ENCODE measurements around the gene TRUB2.
"Not testable (repeated sequence)": the region's sequence is repeated elsewhere in the genome, so short reads cannot be mapped to it uniquely, and the experiment has no call there.

Gene TRUB2

DNA sequence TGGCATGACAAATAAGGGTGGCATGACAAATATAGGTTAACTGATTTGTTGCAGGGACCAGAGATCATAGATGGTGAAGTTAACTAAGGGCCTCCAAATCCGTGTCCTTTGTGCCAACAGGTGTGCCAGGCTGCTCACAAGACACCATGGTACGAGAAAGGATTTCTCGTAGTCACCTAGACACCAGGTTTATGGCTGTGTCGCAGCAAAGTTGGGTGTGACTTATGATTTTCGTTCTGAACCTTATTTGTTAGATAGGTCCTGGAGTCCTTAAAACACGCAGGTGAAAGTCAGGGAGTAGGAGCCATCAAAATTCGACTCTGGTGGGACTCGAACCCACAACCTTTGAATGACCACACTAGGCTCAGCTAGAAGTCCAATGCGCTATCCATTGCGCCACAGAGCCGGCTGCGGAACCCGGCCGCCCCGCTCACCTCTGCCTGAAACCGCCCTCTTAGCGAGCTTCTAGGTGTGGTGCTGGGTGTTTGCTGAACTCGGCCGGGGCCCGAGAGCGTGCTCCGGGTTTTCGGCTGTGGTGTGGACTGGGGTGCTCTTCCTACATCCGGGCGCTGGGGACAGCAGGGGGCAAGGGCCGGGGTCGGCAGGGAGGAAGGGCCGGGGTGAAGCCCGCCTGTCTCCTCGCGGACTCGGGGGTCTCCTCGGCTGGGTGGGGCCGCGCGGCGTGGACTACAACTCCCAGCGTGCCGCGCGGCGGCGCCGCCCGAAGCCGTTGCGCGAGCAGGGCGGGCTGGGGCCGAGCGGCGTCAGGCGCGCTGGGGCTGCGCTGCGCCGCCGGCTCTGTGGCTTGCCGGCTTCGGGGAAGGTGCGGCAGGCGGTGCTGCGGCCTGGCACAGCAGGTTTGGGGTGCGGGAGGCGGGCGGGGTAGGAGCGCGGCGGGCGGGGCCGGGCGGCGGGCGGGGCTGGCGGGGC, 17.8 kb upstream of the TRUB2 start, which contains the start of gene SLC27A4:
Gene SLC27A4 (plus strand): TSS at position 767 of the 930 bp plus-strand sequence. CDS start 2,606 bp downstream, outside the sequence.
- DNase-seq = peak; percentile 49

DNA sequence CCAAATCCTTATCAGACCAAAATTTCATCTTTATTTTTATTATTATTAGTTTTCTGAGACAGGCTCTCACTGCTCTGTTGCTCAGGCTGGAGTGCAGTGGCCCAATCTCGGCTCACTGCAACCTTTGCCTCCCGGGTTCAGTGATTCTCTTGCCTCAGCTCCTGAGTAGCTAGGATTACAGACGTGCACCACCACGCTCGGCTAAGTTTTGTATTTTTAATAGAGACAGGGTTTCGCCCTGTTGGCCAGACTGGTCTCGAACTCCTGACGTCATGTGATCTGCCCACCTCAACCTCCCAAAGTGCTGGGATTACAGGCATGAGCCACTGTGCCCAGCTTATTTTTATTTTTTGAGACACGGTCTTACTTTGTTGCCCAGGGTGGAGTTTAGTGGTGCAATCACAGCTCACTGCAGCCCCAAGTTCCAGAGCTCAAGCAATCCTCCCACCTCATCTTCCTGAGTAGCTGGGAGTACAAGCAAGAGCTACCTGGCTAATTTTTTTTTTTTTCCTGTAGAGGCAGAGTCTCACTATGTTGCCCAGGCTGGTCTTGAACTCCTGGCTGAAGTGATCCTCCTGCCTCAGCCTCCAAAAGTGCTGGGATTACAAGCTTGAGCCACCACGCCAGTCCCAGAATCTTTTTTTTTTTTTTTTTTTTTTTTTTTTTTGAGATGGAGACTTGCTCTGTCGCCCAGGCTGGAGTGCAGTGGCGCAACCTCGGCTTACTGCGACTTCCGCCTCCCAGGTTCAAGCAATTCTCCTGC, 16.8 kb upstream of the TRUB2 start:
- not testable (repeated sequence) for DNase-seq

DNA sequence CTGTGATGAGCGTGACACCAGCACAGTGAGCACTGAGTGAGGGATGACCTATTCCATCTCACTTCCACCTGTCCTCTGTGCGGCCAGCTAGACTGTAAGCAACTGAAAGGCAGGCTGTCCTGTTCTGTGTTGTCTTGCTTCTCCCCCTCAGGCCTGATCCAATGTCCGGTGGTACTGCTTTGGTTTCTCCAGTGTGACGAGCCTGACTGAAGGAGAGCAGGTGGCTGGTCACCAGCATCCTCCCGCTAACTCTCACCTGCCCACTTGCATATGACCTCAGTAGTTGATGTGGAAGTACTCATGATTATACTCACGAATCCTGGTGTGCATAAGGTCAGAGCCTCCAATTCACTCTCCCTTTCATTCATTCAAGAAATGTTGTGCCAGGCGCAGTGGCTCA, 15.7 kb upstream of the TRUB2 start:
- no peak for DNase-seq

DNA sequence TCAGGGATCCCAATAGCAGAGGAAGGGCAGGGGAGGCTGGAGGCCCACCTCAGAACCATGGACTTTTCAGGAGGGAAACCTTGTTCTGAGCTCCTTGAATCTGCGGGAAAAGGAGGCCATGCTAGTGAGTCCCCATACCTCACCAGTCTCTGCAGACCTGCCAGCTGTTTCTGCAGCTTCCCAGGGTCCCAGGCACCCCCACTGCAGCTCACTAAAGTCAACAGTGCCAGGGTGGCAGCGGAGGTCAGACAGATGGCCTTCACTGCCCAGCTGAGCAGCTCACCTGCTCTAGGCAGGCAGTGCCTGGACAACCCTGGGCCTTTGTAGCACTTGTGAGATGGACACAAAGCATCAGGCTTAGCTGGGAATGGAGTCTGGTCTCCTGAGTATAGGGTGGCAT, 13.7 kb upstream of the TRUB2 start:
- DNase-seq = no peak

DNA sequence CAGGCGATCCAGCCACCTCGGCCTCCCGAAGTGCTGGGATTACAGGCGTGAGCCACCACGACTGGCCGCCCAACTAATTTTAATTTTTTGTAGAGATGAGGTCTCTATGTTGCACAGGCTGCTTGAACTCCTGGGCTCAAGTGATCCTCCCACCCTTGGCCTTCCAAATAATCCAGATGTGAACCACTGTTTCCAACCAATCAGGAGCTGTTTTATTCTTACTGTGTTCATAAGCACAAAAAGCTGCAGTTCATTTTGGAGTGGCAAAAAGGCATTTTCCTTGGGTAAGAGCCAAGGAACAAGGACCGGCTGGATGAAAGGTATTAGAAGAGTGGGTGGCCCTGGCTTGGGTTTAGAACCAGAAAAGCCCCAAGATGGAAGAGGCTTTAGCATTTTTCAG, 12.9 kb upstream of the TRUB2 start:
- DNase-seq = no peak

DNA sequence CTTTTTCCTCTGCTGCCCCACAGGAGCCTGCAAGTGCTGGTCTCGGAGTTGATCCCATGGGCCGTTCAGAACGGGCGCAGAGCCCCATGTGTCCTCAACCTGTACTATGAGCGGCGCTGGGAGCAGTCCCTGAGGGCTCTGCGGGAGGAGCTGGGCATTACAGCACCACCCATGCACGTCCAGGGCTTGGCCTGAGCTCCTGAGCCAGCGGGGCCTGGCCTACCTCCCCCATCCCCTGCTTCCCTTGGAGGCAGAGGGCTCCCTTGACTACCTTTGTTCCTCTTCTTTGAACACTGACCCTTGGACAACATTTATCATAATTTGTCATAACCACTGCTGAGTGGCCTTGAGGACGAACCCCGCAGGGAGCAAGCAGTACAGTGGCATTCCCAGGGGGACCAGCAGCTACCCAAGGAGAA, 11.2 kb upstream of the TRUB2 start:
- DNase-seq = no peak

DNA sequence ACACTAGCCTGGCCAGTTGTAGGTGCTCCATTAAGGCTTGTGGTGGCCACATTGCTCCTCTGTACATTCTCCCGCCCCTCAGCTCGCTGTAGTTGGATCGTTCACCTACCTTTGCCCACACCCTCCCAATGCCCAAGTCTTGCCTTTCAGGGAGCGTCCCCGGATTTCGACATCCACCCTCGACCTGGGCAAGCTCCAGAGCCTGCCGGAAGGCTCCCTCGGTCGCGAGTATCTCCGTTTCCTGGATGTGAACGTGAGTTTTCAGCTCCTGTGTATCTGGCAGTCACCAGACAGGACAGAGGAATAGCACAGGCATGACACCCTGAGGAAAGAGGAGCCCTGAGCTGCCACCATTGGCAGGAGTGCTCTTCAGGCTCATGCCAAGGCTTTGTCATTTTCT, 3.4 kb upstream of the TRUB2 start:
- DNase-seq = no peak

DNA sequence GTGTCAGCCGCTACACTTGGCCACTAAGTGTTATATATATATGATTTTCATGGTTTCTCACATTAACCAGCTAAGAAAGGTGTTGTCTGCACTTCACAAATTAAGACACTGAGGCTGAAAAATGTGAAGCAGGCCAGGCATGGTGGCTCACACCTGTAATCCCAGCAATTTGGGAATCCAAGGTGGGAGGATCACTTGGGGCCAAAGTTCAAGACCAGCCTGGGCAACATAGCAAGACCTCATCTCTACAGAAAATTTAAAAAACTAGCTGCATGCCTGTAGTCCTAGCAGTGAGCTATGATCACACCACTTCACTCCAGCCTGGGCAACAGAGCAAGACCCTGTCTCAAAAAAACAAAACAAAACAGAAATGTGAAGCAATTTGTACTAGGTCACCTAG, 2.2 kb upstream of the TRUB2 start:
- DNase-seq = no peak

DNA sequence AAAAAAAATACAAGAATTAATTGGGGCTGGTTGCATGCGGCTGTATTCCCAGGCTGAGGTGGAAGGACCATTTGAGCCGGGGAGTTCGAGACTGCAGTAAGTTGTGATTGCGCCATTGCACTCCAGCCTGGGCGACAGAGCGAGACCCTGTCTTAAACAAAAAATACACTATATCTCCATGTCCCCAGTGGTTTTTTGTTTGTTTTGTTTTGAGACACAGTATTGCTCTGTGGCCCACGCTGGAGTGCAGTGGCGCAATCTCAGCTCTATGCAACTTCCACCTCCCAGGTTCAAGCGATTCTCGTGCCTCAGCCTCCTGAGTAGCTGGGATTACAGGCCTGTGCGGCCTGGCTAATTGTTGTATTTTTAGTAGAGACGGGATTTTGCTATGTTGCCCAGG, 1.5 kb upstream of the TRUB2 start:
- DNase-seq = no peak

DNA sequence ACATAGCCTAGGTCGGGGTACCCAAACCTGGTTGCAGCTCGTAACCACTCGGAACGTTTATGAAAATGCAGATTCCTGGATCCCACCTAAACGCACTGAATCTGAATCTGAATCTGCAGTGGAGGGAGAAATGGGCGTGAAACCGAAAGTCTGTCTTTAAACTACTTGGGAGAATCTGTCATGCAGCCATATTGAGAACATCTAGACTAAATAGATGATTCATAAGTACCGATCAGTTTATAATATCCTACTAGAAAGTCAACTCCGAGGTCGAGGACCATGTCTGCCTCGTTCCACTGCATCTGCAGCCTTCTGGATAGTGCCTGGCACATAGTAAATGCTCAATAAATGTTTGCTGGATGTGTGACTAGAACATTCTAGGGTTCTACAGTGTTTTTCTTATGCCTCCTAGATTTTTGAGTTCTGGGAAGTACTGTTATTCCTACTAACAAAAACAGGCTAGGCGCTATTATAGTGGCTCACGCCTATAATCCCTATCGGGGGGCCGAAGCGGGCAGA, 1.0 kb upstream of the TRUB2 start:
- DNase-seq = no peak

DNA sequence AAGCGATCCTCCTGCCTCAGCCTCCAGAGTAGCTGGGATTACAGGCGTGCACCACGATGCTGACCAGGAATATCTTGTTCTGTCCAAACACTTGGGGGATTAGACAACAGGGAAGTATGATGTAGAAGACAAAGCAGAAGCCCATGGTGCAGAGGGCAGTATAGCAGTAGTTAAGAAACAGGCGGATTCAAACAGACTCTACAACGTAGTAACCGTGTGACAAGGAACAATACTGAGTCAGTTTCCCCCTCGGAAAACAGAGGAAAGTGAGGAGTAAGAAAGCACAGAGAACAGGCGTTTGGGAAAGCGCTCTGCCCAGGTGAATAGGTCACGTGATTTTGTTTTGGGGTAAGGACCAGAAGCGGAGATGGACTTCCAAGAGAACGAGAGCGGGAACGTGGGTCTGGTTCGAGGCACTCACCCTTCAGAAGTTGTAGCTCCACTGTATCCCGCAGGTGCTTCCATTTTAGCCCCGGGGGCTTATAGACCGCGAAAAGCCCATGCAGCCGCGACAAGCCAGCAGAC, 306 bp downstream of the TRUB2 start:
- DNase-seq = no peak

DNA sequence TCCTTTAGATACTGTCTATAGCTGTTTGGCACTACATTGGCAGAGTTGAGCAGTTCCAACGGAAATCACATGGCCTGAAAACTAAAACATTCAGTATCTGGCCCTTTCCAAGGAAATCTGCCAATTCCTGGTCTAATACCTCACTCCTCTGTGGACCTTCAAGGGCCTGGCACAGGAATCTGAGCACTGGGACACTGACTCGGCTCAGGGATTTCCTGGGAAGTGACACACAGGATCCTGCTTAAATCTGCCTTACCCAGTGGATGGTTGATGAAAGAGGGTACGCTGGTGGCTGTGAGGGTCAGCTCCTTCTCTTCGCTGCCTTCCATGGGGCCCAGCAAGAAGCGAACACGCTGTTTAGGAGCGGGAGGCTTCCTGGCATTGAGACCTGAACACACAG, 904 bp downstream of the TRUB2 start:
- DNase-seq = no peak

DNA sequence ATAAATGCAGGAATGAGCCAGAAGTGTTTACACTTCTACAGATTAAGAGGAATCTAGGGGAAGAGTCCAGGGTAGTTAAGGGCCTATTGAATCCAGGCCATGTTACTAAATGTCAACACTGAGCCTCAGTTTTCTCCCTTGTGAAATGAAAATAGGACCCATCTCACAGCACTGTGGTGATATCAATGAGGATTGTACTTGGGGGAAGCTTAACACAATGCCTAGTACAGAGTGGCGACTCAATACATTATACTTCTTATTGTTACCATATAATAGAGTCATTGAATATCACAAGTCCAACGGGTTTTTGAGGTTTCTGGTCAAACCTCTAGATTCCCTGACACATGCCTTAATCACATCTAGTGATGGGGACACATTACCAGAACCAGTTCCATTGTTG, 4.6 kb downstream of the TRUB2 start:
- DNase-seq = no peak

DNA sequence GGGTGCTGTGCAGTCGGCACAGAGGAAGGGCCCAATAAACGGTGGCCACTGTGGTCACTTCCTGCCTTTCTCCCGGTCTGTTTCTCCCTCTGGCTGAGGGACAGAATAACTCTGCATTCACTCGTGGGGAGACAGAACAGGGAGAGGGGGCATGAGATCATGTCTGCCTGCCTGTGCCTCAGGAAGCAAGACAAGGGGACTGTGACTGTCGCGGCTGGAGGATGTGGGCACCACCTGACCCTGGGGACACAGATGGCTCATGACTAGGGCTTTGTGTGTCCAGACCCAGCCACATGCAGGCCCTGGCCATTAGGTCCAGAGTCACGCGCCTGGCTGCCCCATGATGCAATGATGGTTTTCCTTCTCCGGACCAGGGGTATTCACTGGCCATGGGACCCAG, 5.8 kb downstream of the TRUB2 start:
- DNase-seq = no peak

DNA sequence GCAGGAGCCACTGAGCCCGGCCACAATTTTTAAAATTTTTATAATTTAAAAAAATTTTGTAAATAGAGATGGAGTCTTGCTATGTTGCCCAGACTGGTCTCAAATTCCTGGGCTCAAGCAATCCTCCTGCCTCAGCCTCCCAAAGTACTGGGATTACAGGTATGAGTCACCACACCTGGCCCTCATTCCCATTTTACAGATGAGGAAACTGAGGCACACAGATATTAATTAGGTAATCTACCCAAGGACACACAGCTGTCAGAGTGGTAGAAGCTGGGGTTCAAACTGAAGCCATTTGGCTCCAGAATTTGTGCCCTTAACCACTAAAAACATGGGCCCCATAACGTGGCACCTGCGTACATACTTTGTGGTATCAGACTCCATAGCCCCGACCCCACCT, 7.5 kb downstream of the TRUB2 start:
- no peak for DNase-seq

DNA sequence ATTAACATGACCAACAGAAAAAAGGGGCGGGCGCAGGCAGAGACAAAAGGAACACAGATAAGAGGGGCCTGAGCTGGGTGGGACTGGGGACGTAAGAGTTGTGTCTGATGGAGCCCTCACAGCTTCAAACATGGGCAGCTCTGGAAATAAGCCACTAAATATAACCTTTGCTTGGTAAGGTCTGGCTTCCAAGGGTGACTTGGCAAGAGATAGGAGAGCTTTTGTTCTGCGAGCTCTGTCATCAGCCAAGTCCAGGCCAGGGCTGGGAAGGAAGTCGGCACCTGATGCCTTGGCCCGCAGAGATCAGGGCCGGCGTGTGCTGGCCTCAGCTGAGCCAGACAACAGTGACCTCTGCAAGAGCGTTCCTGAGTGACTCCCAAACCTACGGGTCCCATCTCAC, 11.8 kb downstream of the TRUB2 start:
- DNase-seq = no peak

DNA sequence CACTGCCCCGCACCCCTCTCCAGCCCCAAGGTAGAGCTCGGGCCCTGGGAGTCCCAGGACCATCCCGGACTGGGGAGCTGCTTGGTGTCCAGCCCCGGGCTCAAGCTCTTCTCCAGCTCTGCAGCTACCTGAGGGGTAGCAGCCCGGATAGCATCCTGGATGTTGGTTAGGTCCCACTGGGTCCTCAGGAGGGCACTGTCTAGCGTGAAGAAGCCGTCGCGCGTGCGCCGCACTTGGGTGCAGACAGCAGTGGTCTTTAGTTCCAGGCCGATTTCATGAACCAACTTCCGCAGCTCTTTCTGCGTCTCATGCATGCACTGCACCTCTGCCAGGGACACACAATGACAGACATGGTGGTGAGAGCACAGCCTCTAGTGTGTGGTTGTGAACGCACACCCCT, 12.7 kb downstream of the TRUB2 start:
- DNase-seq = no peak

DNA sequence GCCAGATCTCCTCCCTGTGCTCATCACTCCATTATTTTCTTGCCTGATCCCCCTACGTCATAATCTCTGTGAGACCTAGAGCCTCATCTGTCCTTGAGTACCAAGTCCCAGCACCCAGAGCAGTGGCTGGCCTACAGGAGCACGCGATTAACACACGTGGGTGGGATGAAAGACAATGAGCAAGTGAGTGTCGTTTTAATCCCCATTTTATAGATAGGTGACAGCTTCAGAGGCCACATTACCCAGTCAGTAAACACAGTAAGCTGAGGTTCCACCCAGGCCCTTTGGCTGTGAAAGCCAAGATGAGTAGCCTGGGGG, 17.3 kb downstream of the TRUB2 start:
- no peak for DNase-seq

DNA sequence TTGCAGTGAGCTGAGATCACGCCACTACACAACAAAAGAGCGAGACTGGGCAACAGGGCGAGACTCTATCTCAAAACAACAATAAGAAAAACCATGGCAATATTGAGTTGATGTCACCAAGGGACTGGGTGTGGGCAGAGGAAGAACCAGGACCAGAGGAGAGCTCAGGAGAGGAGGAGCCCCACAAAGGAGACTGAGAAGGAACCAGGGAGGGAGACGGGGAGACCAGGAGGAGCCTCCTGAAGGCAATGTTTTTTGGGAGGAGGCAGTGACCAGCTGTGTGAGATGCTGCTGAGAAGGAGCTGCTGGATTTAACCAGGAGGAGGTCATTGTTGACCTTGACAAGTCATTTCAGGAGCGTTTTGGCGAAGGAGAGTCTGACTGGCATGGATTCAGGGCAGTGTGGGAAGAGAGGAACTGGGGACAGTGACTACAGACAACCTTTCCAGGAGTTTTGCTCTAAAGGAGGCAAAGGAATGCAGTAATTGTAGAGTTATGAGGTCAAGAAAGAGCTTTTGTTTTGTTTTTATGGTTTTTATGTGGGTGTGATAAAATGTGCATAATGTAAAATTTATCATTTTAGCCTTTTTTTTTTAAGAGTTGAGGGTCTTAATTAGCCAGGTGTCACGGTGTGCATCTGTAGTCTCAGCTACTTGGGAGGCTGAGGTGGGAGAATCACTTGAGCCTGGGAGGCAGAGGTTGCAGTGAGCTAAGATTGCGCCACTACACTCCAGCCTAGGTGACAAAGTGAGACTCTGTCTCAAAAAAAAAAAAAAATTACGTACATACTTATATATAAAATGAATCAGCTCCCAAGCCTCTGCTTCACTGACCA, 17.9 kb downstream of the TRUB2 start:
- DNase-seq = no peak

DNA sequence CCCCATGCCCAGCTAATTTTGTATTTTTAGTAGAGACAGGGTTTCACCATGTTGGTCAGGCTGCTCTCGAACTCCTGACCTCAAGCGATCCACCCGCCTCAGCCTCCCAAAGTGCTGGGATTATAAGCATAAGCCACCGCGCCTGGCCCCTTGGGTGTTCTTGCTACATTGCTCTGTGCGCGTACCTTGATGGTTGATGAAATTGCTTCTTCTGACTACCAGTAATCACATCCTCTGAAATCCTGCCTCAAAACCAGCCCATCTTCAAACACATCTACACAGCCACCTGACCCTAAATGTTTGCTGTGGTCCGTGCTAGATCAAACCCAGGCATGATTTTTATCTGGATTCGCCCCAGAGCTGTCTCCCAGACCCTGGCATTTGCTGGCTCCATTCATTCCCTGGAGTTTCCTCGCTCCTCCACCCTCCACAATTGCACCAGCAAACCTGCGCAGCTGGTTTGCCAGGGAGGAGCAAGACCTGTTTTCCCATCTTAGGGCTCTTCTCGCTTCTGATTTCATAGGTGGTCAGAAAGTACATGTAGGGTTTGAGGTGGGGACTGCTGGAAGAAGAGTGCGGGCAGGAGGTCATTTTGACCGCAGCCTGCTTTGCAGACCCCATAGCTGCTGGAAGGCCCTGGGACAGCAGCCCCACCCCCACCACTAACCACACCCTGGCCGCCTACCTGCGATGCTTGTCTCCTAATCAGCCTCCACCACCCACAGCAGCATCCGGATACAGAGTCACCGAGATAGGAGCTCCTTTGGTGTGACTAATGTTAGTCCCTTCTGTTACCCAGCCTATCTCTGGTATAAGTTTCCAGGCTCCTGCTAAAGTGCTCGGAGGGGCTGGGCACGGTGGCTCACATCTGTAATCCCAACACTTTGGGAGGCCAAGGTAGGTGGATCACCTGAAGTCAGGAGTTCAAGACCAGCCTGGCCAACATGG, 23.4 kb downstream of the TRUB2 start:
- DNase-seq = no peak

DNA sequence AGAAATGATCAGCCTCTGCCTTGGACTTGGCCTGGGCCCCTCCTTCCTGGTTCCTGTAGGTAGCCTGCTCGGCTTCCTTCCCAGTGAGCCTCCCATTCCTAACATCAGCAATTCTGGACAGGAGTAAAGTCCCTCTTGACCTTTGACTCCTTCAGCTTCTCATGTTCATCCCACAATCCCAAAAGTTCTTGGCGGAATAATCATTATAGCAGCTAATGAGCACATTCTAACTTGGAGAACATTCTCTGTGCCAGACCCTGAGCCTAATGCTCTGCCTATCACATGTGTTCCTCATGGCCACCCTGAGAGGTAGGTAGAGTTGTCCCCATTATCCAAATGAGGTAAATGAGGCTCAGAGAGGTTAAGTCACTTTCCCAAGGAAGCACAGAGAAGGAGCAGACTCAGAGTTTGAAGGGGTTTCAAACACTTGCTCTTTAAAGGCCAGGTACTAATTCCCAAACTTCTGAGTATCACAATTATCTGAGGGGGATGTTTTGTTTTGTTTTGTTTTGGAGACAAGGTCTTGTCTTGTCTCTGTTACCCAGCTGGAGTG, 24.9 kb downstream of the TRUB2 start:
- DNase-seq = no peak

All from NCI-H2107 (cell line).